Effector CD4-positive, alpha-beta T cell (primary cell): ENCODE results near the gene CORO7.

Experiments used
- DNase-seq: peaks from one replicate; pipeline ENCODE4 v3.0.0-alpha.2; 2020

Gene CORO7

DNA sequence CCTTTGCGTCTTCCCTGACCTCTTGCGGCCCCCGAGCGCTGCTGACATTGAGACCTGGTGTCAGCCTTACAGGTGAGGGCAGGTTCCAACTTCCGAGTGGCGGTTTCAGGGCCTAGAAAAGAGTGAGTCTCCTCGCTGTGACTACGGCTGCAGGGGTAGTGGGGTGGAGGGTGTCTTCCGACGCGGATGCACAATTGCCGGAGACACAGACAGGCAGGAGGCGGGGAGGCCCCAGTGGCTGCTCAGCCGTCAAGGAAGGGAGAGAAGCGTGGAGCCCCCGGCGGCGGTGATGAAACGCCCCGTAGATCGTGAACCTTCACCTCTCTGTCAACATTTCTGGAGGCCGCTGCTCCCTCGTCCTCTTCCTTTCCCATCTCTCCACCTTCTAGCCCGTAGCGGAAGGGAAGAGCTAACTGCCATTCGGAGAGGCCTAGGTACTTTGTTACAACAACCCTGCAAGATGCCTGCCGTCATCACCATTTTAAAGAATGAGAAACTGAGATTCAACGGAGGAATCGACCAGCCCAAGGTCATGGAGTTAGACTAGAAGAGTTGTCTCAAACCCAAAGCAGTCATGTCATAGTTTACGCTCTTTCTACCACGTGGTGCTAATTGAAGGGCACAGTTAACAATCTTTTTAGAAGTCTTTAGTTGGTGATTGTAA, 9.8 kb upstream of the CORO7 start:
- DNase-seq: no peak

DNA sequence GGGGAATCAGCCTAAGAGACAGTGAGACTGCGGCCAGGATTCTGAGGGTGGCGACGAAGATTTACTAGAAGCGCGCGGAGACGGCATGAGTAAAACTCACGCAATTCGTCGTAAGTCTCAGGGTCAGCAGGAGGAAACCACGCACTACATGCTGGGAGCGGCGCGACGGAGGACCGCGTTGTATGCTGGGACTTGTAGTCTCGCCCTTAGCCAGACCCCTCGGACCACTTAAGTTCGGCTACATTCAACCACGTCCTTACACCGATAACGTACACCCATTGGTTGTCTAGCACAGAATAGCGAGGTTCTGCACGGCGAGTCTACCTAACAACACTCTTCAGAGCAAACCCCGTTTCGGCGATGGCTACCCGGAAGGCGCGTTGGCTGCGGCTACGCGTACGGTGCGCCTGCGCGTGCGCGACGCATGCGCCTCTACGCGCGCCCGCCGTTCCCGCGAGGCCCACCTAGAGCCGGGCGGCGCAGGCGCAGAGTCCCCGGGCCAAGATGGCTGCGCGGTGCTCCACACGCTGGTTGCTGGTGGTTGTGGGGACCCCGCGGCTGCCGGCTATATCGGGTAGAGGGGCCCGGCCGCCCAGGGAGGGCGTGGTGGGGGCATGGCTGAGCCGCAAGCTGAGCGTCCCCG, 9.1 kb upstream of the CORO7 start, which contains the start of gene DNAJA3:
DNAJA3 (plus strand) TSS at position 491 of the 643 bp plus-strand sequence; CDS start at position 505, 14 bp downstream.
- DNase-seq: peak; percentile 91

- no peak for DNase-seq
Measured at GRCh38 chr16:4420505-4421105, 4.2 kb upstream of the CORO7 start.

- DNase-seq: no peak
Measured at GRCh38 chr16:4419402-4419959, 3.1 kb upstream of the CORO7 start.

- peak; percentile 50 for DNase-seq
Measured at GRCh38 chr16:4415538-4416199, 727 bp downstream of the CORO7 start.

DNA sequence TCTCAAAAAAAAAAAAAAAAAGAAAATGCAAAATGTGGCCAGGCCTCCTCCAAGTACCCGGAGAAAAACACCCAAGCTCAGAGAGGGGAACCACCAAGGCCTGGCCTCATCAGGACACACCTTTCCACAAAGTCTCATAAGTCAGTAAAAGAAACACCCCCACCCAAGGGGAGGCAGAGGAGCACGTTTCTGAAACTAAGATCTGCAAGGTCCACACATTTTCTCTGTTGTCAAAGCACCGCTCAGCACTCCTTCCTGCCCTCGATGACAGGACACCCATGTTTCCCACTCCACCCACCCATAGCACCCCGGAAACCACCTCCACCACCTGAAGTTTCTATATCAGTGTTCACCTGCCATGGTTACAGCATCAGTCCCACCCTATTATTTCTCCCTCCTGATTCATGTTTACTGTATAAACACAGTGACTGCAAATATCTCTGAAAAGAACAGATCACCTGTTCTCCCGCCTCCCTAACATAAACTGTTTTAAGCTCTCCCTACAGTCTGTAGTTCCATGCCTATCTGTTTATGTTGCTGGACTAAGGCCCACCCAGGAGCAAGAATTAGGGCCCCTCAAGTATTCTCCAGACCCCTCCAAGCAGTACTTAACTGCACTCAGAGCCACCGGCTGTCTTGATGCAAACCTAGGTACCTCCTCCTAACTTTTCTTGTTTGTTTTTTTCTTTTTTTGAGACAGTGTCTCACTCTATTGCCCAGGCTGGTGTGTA, 2.0 kb downstream of the CORO7 start:
- DNase-seq: peak; percentile 79

DNA sequence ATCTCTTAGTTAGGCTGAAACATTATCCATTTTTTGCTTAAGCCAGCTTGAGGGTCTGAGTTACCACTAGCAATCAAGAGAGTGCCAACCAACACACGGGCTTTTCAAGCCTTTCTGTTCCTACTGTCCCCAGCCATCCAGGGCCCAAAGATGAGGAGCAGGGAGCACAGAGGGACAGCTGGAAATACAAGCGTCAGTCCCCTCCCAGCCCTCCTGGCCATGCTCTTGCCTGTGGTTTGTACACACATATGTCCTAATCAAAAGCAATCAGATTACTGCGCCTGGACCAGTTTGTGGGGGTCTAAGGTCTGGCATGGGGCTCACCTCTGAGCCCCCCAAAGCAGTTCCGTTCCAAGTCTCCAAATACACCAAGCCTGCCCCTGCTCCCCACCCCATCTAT, 3.5 kb downstream of the CORO7 start:
- DNase-seq: no peak

- no peak for DNase-seq
Measured at GRCh38 chr16:4412159-4412558, 4.2 kb downstream of the CORO7 start.

- no peak for DNase-seq
Measured at GRCh38 chr16:4411684-4412083, 4.7 kb downstream of the CORO7 start.

DNA sequence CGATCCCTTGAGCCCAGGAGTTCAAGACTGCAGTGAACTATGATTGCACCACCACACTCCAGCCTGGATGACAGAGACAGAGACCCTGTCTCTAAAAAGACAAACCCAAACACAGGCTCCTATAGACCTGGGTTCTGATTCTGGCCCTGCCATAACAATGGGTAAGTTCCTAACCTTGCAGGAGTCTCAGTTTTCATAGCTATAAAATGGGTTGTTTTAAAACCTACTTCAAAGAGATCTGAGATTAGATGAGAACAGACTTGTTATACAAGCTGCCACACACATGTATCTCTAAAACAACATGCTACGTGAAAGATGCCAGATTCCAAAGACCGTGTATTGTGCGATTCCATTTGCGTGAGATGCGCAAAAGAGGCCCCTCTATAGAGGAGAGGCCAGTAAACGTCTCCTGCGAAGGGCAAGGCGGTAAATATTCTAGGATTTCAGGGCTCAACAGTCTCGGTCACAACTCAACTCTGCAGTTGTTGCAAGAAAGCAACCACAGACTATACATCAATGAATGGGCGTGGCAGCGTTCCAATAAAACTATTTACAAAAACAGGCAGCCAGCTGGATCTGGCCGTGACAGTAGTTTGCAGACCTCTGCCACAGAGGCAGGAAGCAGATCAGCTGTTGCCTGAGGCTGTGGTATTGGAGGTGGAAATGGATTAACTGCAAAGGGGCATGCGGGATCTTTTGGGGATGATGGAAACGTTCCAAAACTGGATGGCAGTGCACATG, 5.9 kb downstream of the CORO7 start:
- DNase-seq: no peak

DNA sequence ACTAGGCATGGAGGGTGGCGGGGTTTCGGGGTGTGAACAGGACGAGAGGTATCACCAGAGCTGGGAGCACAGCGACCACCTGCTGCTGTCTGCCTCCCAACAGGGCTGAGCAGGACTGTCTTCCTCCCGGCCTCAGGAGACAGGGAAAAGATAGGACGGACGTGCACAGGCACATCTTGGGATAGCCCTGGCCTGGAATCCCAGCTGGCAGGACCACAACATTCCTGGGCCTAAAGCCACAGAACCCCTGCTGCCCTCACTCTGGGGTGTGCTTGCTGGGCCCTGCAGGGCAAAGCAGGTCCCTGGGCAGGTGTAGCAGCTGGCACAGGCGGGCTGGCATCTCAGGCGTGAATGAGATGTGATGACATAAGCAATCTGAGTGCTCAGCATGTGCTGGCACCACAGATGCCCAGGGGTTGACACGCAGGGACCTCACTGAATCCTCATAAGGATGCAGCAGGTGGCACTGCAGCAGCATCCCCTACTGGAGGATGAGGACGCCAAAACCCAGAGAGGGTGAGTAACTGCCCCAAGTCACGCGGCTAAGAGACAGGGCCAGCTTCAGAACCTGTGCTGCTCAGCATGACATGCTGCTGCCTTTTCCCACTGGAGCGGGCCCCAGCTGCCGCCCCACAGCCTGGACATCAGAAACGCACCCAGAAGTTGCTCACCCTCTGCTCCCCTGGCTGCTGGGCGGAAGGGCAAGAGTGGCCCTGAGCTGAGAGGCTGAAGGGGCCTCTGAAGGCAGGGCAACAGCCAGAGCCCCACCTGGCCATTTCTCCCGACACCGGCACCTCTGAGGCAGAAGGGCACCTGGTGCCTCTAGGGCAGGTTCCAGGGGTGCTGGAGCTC, 7.1 kb downstream of the CORO7 start:
- DNase-seq: no peak

GRCh38 chr16:4408323-4408690, 8.1 kb downstream of the CORO7 start:
- no peak for DNase-seq

DNA sequence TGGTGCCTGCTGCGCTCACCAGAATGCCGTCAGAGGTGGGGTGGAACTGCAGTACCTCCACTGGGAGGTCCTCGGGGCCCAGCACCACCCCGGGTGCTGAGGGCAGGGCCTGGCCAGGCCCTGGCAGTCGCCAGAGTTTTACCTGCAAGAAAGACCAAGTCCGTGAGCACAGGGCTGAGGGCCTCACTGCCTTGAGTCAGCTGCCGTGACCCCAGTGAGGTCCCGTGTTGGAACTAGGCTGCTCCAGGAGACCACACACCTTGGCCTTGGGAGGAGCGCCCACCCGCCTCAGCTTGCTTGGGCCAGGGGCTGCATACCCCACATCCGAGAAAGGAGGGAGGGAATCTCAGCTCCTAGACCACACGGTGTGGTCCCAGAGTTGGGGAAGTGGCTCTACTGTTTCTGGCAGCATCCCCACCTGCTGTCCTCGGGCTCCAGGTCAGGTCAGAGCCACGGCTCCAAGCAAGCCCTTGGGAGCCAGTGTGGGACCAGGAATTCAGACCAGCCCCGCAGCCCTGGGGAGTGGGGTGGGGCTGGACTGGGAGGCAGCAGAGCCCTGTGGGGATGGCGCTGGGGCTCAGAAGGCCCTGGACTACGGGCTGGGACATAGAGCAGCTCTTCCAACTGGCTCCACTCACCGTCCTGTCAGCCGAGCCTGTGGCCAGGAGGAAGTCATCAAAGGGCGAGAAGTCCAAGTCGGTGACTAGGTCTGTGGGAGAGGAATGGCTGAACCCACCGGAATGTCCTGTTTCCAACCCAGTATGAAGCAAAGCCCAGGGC, 8.7 kb downstream of the CORO7 start:
- no peak for DNase-seq

- DNase-seq: no peak
Measured at GRCh38 chr16:4404967-4405696, 11.3 kb downstream of the CORO7 start.

- no peak for DNase-seq
Measured at GRCh38 chr16:4404247-4404966, 12.0 kb downstream of the CORO7 start.

GRCh38 chr16:4403133-4403949, 13.1 kb downstream of the CORO7 start:
- DNase-seq: no peak

DNA sequence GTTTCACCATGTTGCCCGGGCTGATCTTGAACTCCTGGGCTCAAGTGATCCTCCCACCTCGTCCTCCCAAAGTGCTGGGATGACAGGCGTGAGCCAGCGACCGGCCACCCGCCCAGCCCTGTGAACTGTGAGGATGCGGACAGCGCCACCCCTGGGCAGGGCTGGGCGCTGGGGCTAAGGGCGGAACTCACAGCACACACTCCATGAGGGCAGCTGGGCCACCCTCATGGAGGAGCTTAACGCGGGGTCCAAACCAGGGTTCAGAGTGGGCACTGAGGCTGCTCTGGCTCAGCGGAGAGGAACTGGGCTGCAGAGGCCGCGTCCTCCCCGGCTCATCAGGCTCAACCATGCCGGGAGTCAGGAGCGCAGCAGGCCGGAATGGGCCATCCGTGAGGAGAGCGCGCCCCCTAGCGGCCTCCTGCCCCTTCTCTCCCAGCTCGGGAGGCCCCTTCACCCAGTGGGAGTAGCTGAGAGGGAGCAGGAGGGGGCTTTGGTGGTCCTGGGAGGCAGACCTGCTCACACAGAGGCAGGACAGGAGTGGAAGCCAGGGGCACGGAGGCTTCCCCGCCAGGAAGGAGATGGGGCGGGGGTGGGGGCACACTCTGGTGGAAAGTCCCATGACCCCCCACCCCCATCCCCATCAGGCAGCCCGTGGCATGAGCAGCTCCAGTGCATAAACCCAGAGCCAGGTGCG, 13.8 kb downstream of the CORO7 start:
- peak; percentile 56 for DNase-seq
